Stimulated activated memory B cell treated with anti-CD40 and anti-IgM and Interleukin-4, amounts not matched to agents 10 μg/mL and 1 μg/mL and 100 μg/mL, for 72 hours (primary cell): ENCODE results near the gene ANKIB1.
"Not testable (repeated sequence)": the region's sequence is repeated elsewhere in the genome, so short reads cannot be mapped to it uniquely, and the experiment has no call there.

Experiments
- ATAC-seq: fragments of 150-1000 bp; cut with Tn5 transposase; 2 replicates; pipeline ENCODE4 v1.10.0; 2021
- H3K27ac Mint-ChIP-seq: one replicate; pipeline ENCODE4 v1.8.0; 2022; ENCODE audit warnings: mild to moderate bottlenecking, mixed read lengths
- H3K27me3 Mint-ChIP-seq: one replicate; pipeline ENCODE4 v1.8.0; 2022; ENCODE audit warnings: mixed read lengths
- H3K36me3 Mint-ChIP-seq: one replicate; pipeline ENCODE4 v1.8.0; 2022; ENCODE audit warnings: mixed read lengths
- H3K4me1 Mint-ChIP-seq: one replicate; pipeline ENCODE4 v1.8.0; 2022; ENCODE audit warnings: mixed read lengths
- H3K4me3 Mint-ChIP-seq: one replicate; pipeline ENCODE4 v1.8.0; 2022; ENCODE audit warnings: mild to moderate bottlenecking, moderate library complexity, mixed read lengths
- H3K9me3 Mint-ChIP-seq: one replicate; pipeline ENCODE4 v1.8.0; 2022; ENCODE audit warnings: mixed read lengths

The ANKIB1 gene

DNA sequence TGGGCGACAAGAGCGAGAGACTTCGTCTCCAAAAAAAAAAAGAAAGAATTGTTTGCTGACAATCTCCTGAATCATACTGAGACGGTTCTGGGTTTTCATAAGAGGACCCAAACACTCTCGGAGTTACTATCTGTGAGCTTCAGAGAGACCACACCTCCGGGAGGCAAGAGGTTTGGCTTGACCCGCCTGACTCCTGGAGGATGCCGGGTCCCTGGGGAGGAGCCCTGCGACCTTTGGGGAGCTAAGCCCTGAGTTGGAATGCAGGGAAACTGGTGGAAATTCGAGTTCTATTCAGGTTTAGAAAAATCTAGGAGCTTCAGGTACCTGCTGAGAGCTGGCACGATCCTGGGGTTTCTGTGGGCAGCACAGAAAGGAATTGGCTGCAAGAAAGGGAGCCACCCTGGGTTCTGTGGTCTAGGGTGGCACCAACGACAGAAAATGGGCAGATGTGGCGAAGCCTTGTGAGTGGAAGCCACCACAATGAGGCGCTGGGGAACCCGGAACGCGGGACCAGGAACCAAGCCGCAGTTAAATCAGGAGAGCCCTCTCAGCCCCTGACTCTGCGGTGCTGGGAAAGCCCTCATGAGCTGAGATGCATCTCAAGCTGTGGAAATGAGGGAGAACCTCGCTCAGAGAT, 179.7 kb downstream of the ANKIB1 start:
- H3K4me3 Mint-ChIP-seq, result no peak overlapping the region
- ATAC-seq, result no peak
- H3K27ac Mint-ChIP-seq, result no peak overlapping the region

DNA sequence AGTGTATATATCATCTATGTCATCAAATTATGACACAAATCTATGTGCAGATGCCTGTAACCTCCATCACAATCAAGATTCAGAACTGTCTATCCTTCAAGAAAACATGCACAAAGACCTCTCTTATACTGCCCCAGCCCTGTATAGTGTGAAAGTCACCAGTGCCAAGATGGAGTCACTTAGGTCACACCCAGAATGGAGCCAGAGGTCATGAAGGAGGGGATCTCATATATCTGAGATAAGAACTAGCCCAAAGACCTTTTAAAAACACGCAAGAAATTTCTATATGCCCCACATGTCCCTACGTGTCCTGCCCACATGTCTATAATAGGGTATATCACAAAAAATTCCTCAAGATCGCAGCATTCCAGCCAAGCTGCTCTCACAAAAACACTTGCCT, 181.4 kb downstream of the ANKIB1 start:
- Mint-ChIP-seq H3K4me3 (no peak overlapping the region), H3K9me3 (no peaks in the 10 kb centered on the region), H3K4me1 (peaks cover 6% of the 10 kb centered on the region), H3K36me3 (no peaks in the 10 kb centered on the region), H3K27ac (no peak overlapping the region), H3K27me3 (peaks cover 7% of the 10 kb centered on the region)
- no peak for ATAC-seq

More for the DNA sequence above, 179.7 kb downstream of the ANKIB1 start:
- peaks cover 6% of the 10 kb centered on the region for H3K4me1 Mint-ChIP-seq
- peaks cover 7% of the 10 kb centered on the region for H3K27me3 Mint-ChIP-seq
- no peaks in the 10 kb centered on the region for H3K36me3 Mint-ChIP-seq
- no peaks in the 10 kb centered on the region for H3K9me3 Mint-ChIP-seq

DNA sequence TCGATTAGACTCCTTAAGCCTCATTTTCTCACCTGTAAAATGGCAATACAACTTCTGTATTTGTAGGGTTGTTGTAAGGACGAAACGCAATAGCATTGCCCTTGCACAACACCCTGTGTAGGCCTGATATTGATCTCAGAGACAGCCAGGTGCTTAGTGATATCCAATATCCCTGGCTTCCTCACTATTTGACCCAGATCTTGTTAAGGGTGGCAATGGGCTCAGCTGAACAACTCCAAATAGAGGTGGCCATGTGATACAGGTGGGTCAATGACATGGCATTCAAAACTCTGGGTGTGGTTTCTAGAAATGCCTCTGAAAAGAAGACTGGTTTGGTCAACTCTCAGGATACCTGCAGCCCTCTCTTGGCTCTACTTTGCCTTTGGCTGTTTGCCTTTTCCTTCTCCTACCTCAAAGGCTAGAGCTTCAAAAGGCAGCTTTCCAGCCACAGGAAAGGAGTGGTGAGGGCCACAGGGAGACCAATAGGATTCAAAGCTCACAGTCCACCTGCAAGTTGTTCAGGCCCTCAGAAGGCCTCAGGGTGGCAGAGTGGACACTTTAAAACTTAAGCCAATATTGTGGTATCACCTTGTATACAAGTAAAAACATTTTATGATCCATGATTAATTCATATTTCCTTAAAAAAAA, 186.6 kb downstream of the ANKIB1 start:
- Mint-ChIP-seq H3K4me1 (no peaks in the 10 kb centered on the region), H3K4me3 (no peak overlapping the region), H3K27me3 (peaks cover 9% of the 10 kb centered on the region), H3K27ac (no peak overlapping the region), H3K36me3 (no peaks in the 10 kb centered on the region), H3K9me3 (no peaks in the 10 kb centered on the region)
- no peak for ATAC-seq

DNA sequence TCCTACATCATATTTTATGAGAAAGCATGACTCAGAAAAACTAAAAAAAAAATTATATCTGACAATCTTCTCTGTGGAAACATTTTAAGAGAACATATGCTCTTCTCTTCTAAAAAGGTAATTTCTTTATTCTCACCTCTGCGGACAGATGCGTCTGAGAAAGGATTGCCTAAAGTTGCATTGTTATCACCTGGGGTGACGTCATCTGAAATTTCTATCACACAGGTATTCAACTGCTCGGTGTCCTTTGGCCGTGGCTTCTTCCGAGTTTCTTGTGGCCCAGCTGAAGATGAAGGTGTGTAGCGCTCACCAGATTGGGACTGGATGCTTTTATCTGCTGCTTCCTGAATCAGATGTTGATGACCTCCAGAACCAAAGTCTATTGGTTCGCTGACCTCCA, 187.2 kb downstream of the ANKIB1 start:
- H3K9me3 Mint-ChIP-seq, result no peaks in the 10 kb centered on the region
- no peaks in the 10 kb centered on the region for H3K4me1 Mint-ChIP-seq
- peaks cover 9% of the 10 kb centered on the region for H3K27me3 Mint-ChIP-seq
- H3K27ac Mint-ChIP-seq, result no peak overlapping the region
- no peak for ATAC-seq
- H3K4me3 Mint-ChIP-seq, result no peak overlapping the region
- no peaks in the 10 kb centered on the region for H3K36me3 Mint-ChIP-seq

DNA sequence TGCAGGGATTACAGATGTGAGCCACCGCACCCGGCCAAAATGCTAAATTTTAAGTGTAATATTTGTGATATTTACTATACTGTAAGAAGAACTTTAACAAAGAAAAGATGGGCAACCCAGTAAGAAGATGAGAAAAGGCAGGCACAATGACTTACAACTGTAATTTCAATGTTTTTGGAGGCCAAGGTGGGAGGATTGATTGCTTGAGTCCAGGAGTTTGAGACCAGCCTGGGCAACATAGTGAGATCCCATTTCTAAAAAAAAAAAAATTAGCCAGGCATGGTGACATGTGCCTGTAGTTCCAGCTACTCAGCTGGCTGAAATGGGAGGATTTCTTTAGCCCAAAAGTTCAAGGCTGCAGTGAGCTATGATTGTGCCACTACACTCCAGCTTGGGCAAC, 189.8 kb downstream of the ANKIB1 start:
- peaks cover 9% of the 10 kb centered on the region for H3K27me3 Mint-ChIP-seq
- H3K36me3 Mint-ChIP-seq, result no peaks in the 10 kb centered on the region
- no peaks in the 10 kb centered on the region for H3K4me1 Mint-ChIP-seq
- no peak overlapping the region for H3K4me3 Mint-ChIP-seq
- ATAC-seq, result no peak
- no peaks in the 10 kb centered on the region for H3K9me3 Mint-ChIP-seq
- H3K27ac Mint-ChIP-seq, result no peak overlapping the region

DNA sequence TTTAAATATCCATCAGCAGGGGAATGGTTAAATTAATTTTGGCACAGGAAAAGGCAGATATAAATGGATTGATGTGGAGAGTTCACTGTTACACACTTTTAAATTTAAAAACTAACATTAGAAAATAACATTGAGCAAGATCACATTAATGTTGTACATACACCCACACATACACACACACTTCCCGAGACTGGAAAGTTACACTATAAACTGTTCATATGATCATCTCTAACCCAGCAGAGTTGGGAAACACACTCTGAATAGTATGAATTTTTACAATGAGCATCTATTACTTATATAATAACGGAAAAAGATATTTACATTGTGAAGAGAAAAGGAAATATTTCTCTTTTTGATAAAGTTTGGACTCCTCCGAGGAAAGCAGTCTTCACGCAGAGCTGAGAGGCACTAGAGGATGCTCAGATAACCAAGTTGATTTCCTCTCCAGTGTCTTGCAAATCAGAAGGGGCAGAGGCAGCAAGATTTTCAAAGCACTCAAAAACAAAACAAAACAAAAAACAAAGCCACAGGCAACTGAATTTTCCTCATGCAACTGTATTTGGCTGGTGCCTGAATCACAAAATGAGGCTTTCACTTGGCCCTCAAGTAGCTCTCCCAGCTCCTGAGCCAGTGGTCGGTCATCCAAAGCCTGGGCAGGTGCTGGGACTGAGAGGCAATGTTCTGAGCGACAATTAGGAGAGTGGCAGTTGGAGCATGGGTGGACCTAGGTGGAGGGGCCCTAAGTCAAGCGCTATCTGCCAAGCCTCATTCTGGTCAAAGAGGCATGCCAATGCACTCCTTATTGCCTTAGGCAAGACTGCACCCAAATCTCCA, 191.1 kb downstream of the ANKIB1 start:
- Mint-ChIP-seq H3K9me3 (no peaks in the 10 kb centered on the region), H3K4me3 (no peak overlapping the region), H3K4me1 (no peaks in the 10 kb centered on the region), H3K36me3 (no peaks in the 10 kb centered on the region), H3K27ac (no peak overlapping the region), H3K27me3 (peaks cover 9% of the 10 kb centered on the region)
- ATAC-seq, result no peak

DNA sequence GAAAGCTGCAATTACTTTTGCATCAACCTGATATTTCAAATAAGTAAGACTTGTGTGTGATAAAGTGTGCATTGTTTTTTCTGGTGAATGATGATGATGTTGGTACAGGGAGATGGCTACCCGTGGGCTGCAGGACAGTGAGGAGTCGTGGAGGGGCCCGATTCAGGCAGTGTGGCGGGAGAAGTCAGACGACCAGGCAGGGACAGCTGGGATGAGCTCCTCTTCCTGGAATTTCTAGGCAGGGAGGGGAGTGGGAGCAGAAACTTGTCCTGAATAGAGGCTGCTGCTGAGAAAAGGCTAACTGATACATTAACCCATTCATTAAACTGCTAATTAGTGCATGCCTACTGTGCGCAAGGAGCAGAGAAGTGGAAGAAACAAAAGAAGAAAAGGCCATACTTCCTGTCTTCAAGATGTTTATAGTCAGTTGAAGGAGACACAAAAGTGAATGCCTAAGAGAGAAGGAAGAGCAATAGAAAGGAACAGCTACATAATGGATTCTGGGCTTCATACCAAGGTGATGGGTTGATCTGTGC, 192.2 kb downstream of the ANKIB1 start:
- H3K36me3 Mint-ChIP-seq, result no peaks in the 10 kb centered on the region
- H3K27ac Mint-ChIP-seq, result no peak overlapping the region
- no peaks in the 10 kb centered on the region for H3K4me1 Mint-ChIP-seq
- no peak overlapping the region for H3K4me3 Mint-ChIP-seq
- ATAC-seq, result no peak
- peaks cover 3% of the 10 kb centered on the region for H3K9me3 Mint-ChIP-seq
- peaks cover 9% of the 10 kb centered on the region for H3K27me3 Mint-ChIP-seq

DNA sequence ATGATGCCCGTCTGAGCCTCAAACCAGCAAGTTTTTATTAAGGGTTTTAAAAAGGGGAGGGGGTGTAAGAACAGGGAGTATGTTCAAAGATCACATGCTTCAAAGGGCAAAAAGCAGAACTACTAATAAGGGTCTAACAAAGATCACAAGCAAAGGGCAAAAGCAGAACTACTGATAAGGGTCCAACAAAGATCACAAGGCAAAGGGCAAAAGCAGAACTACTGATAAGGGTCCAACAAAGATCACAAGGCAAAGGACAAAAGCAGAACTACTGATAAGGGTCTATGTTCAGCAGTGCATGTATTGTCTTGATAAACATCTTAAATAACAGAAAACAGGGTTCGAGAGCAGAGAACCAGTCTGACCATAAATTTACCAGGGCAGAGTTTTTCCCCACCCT, 196.9 kb downstream of the ANKIB1 start:
- not testable (repeated sequence) for H3K4me3 Mint-ChIP-seq, H3K27ac Mint-ChIP-seq, H3K36me3 Mint-ChIP-seq, ATAC-seq, H3K27me3 Mint-ChIP-seq, H3K9me3 Mint-ChIP-seq, H3K4me1 Mint-ChIP-seq

DNA sequence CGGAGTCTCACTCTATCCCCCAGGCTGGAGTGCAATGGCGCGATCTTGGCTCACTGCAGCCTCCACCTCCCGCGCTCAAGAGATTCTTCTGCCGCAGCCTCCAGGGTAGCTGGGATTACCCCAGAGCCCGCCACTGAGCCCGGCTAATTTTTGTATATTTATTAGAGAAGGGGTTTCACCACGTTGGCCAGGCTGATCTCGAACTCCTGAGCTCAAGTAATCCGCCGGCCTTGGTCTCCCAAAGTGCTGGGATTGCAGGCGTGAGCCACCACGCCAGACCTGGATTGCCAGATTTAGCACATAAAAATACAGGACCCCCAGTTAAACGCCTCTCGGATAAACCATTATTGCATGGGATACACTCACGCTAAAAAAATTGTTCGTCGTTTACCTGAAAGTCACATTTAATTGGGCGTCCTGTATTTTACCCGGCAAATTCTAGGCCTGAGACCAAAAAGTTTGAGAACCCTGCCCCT, 201.1 kb downstream of the ANKIB1 start:
- Mint-ChIP-seq H3K9me3 (peaks cover 3% of the 10 kb centered on the region), H3K27me3 (no peaks in the 10 kb centered on the region), H3K4me3 (peak overlapping the region; percentile 95), H3K27ac (peak overlapping the region; percentile 93), H3K36me3 (peaks cover 9% of the 10 kb centered on the region), H3K4me1 (peaks cover 7% of the 10 kb centered on the region)
- ATAC-seq, result no peak

DNA sequence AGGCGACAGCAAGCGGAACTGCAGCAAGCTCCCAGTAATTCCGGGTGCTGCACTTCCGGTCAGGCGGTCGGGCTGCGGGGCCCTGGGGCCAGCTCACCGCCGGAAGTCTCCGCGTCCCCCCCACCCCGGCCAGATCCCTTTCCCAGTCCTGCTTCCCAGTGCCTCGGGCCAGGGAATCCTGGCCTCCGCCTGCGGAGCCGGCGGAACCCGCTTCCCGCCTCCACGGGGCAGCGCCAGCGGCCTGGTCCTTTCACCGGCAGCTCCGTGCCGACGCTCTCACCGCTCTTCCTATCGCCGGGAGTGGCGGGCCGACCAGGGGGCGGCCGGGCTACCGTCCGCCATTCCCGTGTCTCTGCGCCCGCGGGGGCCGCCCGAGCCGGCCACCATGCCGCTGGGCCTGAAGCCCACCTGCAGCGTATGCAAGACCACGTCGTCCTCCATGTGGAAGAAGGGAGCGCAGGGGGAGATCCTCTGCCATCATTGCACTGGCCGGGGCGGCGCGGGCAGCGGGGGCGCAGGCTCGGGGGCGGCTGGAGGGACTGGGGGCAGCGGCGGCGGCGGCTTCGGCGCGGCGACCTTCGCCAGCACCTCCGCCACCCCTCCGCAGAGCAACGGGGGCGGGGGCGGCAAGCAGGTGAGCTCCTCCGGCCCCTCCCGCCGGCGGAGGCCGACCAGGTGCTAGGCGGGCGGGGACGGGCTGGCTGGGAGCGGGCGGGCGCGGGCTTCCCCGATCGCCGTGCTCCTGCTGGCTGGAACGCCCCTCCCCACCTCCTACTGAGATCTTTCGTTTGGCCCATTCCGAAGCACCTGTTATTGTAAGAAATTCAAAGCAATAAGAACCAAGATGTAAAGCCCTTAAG, 201.8 kb downstream of the ANKIB1 start, which contains the start of gene GATAD1:
TSS of gene GATAD1 (plus strand) at position 138 of the 860 bp plus-strand sequence. CDS start at position 386, 248 bp downstream.
- Mint-ChIP-seq H3K36me3 (peaks cover 9% of the 10 kb centered on the region), H3K4me3 (peak within 1 kb of the TSS; percentile 95), H3K27me3 (no peaks in the 10 kb centered on the region), H3K27ac (peak within 1 kb of the TSS; percentile 93), H3K9me3 (no peaks in the 10 kb centered on the region), H3K4me1 (peaks cover 7% of the 10 kb centered on the region)
- ATAC-seq, result peak; percentile 91

DNA sequence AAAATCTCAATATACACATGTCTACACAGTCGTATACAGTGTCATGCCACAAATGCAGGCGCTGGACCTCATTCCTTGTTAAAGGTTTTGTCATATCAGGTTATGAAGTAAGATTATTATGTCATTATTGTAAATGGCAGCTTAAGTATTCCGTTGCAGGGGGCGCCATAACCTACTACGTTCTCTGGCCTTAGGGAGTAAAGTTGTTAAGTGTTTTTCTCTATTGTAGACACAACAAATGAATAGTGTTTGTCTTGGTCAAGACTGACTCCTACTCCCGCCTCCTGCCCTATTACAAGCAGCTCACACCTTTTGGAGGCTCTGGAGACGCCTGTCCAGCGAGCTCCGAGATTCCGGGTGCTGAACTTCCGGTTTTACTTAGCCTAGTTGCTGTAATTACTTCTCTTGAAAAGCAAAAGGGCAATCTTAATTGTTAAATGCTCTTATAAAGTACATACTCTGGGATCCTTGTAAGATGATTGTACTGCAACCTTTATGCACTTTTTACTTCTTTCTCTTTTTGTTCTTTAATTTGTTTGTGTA, 202.5 kb downstream of the ANKIB1 start:
- Mint-ChIP-seq H3K4me1 (peaks cover 7% of the 10 kb centered on the region), H3K36me3 (peaks cover 13% of the 10 kb centered on the region), H3K27ac (peak overlapping the region; percentile 93), H3K4me3 (peak overlapping the region; percentile 95), H3K27me3 (no peaks in the 10 kb centered on the region), H3K9me3 (no peaks in the 10 kb centered on the region)
- peak; percentile 62 for ATAC-seq
